ENCODE measurements around the gene CNPPD1. TPM values are rescaled to one million over a fixed set of nuclear protein-coding genes. Genes with fewer than 3 reads are reported as not detected.

The CNPPD1 gene
- total RNA-seq, 1 donor from 2014 or later, result 15.8 TPM

DNA sequence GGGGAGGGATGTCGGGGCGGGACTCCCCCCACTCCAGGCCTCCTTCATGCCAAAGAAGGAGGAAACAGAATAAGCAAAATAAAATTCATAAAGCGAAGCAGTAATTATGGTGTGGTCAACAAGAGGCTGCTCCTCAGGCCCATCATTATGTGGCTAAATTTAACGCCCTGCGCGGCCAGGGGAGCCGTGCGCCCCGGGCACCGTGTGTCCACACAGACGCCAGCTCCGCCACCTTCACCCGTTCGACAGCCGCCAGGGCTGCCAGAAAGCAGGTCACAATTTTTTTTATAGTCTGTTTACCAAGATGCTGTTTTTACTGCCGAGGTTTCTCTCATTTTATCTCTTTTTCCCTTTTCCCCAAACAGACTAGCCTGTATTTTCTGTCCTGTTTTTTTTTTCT is 47.1 kb downstream of the CNPPD1 start:
- no peak overlapping the region for H3K4me3 ChIP-seq
- Mint-ChIP-seq H3K4me3 (no peak overlapping the region), H3K27ac (no peak overlapping the region), H3K9me3 (no peaks in the 10 kb centered on the region), H3K27me3 (ENCODE audit: insufficient read depth, low read depth) (peaks cover 2% of the 10 kb centered on the region), H3K36me3 (no peaks in the 10 kb centered on the region), H3K4me1 (no peaks in the 10 kb centered on the region)
- no peaks in the 10 kb centered on the region for H3K9me3 ChIP-seq (ENCODE audit: low read depth)
- no peaks in the 10 kb centered on the region for H3K27me3 ChIP-seq
- no peaks in the 10 kb centered on the region for H3F3A ChIP-seq (ENCODE audit: low read depth)
- no peaks in the 10 kb centered on the region for H4K20me1 ChIP-seq (ENCODE audit: low read depth)
- no peak for TF ChIP-seq EZH2phosphoT487 (IDR thresholded peaks at IDR 0.05)
- TF ChIP-seq, protein P1, sequence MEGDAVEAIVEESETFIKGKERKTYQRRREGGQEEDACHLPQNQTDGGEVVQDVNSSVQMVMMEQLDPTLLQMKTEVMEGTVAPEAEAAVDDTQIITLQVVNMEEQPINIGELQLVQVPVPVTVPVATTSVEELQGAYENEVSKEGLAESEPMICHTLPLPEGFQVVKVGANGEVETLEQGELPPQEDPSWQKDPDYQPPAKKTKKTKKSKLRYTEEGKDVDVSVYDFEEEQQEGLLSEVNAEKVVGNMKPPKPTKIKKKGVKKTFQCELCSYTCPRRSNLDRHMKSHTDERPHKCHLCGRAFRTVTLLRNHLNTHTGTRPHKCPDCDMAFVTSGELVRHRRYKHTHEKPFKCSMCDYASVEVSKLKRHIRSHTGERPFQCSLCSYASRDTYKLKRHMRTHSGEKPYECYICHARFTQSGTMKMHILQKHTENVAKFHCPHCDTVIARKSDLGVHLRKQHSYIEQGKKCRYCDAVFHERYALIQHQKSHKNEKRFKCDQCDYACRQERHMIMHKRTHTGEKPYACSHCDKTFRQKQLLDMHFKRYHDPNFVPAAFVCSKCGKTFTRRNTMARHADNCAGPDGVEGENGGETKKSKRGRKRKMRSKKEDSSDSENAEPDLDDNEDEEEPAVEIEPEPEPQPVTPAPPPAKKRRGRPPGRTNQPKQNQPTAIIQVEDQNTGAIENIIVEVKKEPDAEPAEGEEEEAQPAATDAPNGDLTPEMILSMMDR (IDR thresholded peaks at IDR 0.05), result no peak
- TF ChIP-seq EZH2 (IDR thresholded peaks at IDR 0.05), result no peak
- no peak overlapping the region for H3K27ac ChIP-seq
- no peak overlapping the region for H3K9ac ChIP-seq
- no peak for DNase-seq (ENCODE audit: low spot score)
- no peak overlapping the region for H2AFZ ChIP-seq (replicated peaks)
- no peaks in the 10 kb centered on the region for H3K4me1 ChIP-seq
- no peaks in the 10 kb centered on the region for H3K36me3 ChIP-seq
- H3K79me2 ChIP-seq (ENCODE audit: low read depth), result no peaks in the 10 kb centered on the region
- H3K4me2 ChIP-seq, result no peak overlapping the region

DNA sequence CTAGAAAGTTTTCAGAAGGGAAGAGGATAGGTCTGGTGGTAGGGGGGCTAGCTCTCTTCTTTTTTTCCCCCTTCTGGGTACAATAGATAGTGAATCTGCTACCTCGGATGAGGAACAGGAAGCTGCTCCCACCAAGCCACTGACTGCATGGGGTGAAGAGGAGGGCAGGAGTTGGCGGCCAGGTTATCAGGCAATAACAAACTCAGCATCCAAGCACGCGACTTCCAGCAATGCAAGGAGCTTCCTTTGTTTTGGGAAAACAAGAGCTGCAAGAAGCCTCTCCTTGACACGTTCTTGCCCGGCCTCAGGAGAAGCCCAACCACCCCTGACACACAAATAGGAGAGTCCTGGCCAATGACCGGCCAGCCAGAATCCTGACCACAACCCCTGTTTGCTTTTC is 48.3 kb downstream of the CNPPD1 start:
- no peaks in the 10 kb centered on the region for H3K9me3 ChIP-seq (ENCODE audit: low read depth)
- Mint-ChIP-seq H3K4me3 (no peak overlapping the region), H3K9me3 (no peaks in the 10 kb centered on the region), H3K27ac (no peak overlapping the region), H3K27me3 (ENCODE audit: insufficient read depth, low read depth) (peaks cover 2% of the 10 kb centered on the region), H3K36me3 (no peaks in the 10 kb centered on the region), H3K4me1 (peaks cover under 1% of the 10 kb centered on the region)
- no peaks in the 10 kb centered on the region for H3K27me3 ChIP-seq
- no peak overlapping the region for H3K4me3 ChIP-seq
- H3K4me1 ChIP-seq, result no peaks in the 10 kb centered on the region
- no peaks in the 10 kb centered on the region for H3F3A ChIP-seq (ENCODE audit: low read depth)
- no peak overlapping the region for H3K9ac ChIP-seq
- no peak overlapping the region for H3K27ac ChIP-seq
- TF ChIP-seq EZH2 (IDR thresholded peaks at IDR 0.05) (no peak), EZH2phosphoT487 (IDR thresholded peaks at IDR 0.05) (no peak)
- TF ChIP-seq, protein P1 (IDR thresholded peaks at IDR 0.05), result no peak
- peaks cover 7% of the 10 kb centered on the region for H4K20me1 ChIP-seq (ENCODE audit: low read depth)
- no peaks in the 10 kb centered on the region for H3K36me3 ChIP-seq
- H3K79me2 ChIP-seq (ENCODE audit: low read depth), result no peaks in the 10 kb centered on the region
- no peak overlapping the region for H3K4me2 ChIP-seq
- H2AFZ ChIP-seq (replicated peaks), result no peak overlapping the region
- no peak for DNase-seq (ENCODE audit: low spot score)

DNA sequence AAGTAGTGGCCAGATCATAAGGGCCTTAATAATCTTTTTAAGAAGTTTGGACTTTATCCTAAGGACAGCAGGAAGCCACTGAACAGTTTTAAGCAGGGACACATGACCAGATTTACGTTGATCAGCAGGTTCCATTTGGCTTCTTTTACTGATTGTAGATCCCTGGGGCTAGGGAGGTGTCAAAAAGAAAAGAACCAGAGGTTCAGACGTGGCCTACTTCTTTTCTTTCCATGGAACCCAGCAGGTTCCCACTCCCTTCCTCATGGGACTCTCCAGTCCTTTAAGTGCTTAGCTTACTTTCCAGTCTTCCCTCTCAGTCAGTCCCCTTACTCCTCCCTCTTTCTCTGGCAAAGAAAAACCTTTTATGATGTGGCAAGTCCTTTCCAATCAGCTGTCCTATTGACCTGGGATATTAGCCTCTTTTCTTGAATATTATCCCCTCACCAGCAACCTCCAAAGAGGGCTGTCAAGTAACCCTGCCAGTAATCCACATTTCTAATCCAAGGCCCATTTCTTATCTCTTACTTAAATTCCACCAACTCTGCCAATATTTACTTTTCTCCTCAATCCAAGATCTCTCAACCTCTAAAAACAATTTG is 49.6 kb downstream of the CNPPD1 start:
- Histone ChIP-seq H3K79me2 (ENCODE audit: low read depth) (no peaks in the 10 kb centered on the region), H3K27me3 (no peaks in the 10 kb centered on the region), H3K9ac (no peak overlapping the region), H3K4me2 (no peak overlapping the region), H3F3A (ENCODE audit: low read depth) (no peaks in the 10 kb centered on the region), H3K9me3 (ENCODE audit: low read depth) (no peaks in the 10 kb centered on the region), H3K36me3 (no peaks in the 10 kb centered on the region), H3K27ac (no peak overlapping the region), H2AFZ (replicated peaks) (no peak overlapping the region), H4K20me1 (ENCODE audit: low read depth) (peaks cover 11% of the 10 kb centered on the region), H3K4me1 (no peaks in the 10 kb centered on the region), H3K4me3 (no peak overlapping the region)
- no peaks in the 10 kb centered on the region for H3K27me3 Mint-ChIP-seq (ENCODE audit: insufficient read depth, low read depth)
- H3K27ac Mint-ChIP-seq, result no peak overlapping the region
- DNase-seq (ENCODE audit: low spot score), result no peak
- no peaks in the 10 kb centered on the region for H3K36me3 Mint-ChIP-seq
- no peaks in the 10 kb centered on the region for H3K9me3 Mint-ChIP-seq
- H3K4me3 Mint-ChIP-seq, result no peak overlapping the region
- H3K4me1 Mint-ChIP-seq, result peaks cover 11% of the 10 kb centered on the region
- TF ChIP-seq EZH2phosphoT487 (IDR thresholded peaks at IDR 0.05), result no peak
- TF ChIP-seq, protein P1 (IDR thresholded peaks at IDR 0.05), result no peak
